ENCODE data around the gene MYO19.
A peak's percentile ranks its signal among the peaks of the same experiment; 100 is the strongest.
"Not testable (repeated sequence)": the region's sequence is repeated elsewhere in the genome, so short reads cannot be mapped to it uniquely, and the experiment has no call there.

MYO19 gene

GRCh38 chr17:36496018-36496789 lies 38.5 kb downstream of the MYO19 start:
- DNase-seq, result no peak

- DNase-seq, result no peak
Measured at GRCh38 chr17:36495076-36495578, 39.5 kb downstream of the MYO19 start.

DNA sequence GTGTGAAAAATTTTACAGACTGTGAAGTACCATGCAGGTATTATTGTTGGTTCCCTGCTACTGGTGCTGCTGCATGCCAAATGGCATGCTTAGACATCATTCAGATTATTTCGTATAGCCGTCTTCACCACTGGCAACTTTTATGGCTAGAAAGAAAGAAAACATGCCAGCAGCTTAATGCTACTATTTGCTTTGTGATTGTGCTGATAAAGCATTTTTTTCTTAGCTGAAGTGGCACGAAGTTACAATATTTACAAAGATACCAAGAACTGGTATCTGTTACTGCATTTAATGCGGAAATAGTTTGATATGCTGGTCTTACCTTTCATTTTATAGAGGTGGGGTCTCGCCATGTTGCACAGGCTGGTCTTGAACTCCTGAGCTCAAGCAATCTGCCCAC lies 40.0 kb downstream of the MYO19 start:
- no peak for DNase-seq

GRCh38 chr17:36493956-36494355 lies 40.7 kb downstream of the MYO19 start:
- DNase-seq, result no peak

DNA sequence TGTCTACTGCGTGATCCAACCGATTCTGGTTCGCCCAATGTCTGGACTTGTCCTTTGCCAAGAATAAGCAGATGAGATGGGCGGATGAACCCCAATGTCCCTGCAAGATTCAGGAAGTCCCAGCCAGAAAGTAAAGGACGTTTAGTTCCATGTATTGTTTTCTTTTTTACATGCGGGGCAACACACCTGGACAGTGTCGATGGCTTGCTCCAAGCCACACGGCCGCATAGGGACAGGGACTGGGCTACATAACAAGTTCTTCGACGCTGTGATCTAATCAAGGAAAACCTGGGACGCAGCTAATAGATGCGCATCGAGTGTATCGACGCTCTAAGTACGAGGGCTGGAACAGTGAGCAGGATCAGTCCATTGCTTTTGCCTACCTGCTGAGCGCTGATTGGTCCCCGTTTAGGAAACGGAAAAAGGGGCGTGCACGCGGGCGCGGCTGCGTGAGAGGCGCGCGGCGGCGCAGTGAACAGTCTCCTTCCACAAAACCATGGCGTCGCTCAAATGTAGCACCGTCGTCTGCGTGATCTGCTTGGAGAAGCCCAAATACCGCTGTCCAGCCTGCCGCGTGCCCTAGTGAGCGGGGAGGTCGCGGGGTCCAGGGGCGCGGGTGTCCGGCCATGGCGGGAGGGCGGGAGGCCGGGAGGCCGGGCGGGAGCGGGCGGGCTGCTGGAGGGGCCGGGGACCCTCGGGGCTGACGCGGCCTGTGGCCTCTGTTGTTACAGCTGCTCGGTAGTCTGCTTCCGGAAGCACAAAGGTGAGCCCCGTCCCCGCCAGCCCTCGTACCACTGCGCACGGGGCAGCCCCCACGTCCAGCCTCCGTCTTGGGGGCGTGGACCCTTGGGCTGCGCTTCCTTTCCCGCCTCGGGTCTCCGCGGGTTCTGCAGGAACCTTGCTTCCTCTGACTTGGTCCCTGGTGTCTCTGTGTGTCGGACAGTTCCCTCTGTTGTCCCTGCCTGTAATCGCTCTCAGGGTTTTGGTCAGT lies 48.2 kb downstream of the MYO19 start, which contains the start of gene ZNHIT3:
Gene ZNHIT3, plus strand, starts transcription at position 478 of the 991 bp plus-strand sequence. Its CDS starts 19 bp downstream, at position 497.
- peak; percentile 94 for DNase-seq

GRCh38 chr17:36485805-36486203 lies 48.9 kb downstream of the MYO19 start:
- no peak for DNase-seq

DNA sequence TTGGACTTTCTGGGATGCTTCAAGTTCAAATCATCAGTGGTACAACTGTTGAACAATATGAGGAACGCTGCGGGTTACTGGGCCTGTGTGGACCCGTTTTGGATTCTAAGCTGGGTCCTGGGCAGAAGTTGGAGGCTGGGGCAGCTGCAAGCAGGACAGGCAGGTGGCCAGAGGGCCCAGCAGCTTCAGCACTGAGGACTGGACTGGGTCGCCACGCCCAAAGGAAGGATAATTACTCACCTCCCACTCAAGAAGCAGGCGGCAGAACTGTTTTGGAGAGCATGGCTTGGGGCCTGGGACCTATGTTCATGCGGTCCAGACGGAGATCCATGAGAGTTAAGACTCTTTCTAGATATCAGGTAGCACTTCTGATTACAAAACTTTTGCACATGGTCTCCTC lies 49.6 kb downstream of the MYO19 start:
- DNase-seq, result no peak

DNA sequence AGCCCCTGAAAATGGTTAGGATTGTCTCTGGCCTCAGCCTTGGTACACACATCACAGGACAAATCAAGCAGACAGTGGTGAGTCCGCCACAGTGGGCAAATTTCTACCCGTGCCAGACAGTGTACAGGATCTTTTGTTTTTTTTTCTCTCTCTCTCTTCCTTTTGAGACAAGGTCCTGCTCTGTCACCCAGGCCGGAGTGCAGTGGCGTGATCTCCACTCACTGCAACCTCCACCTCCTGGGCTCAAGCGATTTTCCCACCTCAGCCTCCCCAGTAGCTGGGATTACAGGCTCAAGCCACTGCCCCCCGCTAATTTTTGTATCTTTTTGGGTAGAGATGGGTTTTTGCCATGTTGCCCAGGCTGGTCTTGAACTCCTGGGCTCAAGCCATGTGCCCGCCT lies 50.6 kb downstream of the MYO19 start:
- DNase-seq, result not testable (repeated sequence)

DNA sequence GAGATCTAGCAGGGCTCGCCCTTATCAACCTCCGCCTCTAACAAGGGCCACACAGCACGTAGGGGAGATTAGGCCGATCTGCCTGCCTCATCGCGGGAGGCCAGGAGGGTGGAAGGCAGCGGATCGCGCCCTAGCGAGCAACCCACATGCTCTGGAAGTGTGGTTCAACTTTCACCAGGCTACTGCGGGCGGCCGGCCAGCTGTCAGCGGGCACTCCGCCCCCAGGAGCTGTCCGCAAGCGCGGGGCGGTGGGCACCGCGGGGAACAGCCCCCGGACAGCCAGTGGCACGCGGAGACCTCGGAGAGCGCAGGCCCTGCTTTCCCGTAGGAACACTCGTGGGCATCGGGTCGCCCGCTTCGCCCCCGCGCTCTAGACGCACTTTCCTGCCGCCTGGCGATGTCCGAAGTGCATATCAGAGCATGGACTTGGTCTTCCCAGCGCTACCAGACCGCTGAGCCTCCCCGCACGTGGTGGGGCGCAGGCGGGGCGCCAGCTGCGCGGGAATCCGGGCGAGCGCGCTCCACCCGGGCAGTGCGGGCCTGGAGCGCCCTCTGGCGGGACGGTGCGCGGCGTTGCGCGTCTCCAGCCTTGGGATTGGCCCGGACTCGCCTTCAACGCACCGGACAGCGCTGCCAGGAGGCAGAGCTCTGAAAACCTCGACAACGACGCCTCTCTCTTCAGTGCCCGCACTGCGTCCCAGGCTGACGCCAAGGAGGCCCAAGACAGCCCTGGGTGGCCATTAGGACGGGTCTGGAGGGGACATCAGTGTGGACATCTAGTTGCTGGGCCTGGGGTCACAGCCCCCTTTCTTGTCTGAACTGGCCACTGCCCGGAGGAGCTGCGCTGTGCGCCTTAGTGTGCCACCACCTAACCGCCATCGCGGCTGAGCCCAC lies 51.8 kb downstream of the MYO19 start:
- DNase-seq, result peak; percentile 61

GRCh38 chr17:36481829-36482228 lies 52.8 kb downstream of the MYO19 start:
- no peak for DNase-seq

DNA sequence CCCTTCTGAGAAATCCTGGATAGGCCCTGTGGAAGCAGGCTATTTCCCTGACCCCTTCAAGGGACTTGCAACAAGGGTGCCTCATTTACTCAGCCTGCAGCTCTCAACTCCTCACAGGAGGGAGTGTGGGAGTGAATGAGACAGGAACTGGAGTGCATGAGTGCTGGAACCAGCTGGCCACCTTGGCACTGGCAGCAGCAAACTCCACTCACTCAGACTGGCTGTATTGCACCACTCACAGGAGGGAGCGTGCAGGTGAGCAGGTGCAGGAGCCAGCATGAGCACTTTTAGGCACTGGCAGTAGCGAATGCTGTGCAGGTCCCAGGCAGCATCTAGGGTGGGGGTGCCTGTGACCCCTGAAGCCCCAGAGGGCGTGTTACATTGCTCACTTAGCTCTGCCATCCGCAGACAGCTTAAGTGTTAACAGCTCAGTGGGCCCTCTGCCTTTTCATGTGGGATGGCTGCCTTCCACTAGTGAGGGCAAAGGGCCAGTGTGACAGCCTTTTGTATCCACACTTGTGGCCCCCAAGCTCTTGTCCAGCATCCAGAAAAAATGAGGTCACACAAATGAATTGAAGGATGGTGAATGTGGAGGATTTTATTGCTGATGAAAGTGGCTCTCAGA lies 59.2 kb downstream of the MYO19 start:
- no peak for DNase-seq

DNA sequence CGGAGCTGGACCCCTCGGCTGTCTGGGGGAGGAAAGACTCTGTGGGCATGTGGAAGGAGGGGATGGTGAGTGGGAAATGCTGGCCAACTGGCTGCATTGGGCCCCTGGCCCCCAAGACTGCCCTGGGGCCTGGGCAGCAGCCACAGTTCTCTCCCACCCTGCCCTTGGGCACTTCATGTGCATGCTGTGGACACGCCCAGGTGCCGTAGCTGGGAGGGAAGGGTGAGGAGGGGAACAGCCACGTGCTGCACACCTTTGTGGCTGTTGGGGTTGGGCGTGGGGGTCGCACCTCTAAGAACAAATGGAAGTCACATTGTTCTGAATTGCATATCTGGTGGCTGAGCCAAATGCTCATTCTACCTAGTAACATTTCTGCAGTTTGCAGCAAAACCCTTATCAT lies 60.1 kb downstream of the MYO19 start:
- DNase-seq, result no peak

- no peak for DNase-seq
Measured at GRCh38 chr17:36470499-36470898, 64.2 kb downstream of the MYO19 start.

- DNase-seq, result no peak
Measured at GRCh38 chr17:36469733-36470132, 64.9 kb downstream of the MYO19 start.

DNA sequence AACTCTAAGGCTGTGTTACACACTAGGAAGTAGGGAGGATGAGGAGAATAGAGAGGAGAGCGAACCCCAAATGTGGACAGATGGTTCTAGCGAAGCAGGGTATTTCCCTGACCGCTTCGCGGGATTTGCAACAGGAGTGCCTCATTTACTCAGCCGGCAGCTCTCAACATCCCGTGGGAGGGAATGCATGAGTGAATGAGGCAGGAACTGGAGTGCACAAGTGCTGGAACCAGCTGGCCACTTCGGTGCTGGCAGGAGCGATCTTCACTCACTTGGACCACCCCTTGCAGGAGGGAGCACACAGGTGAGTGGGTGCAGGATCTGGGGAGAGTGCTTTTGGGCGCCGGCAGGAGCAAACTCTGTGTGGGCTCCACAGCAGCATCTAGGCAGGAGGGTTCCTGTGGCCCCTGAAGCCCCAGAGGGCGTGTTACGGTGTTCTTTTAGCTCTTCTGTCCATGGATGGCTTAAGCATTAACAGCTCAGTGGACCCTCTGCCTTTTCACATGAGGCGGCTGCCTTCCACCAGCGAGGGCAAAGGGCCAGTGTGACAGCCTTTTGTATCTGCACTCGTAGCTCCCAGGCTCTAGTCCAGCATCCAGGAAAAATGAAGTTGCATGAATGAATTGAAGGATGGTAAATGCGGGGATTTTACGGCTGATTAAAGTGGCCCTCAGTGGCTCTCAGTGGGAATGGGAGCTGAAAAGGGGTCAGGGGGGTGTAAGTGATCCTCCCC lies 65.6 kb downstream of the MYO19 start:
- DNase-seq, result peak; percentile 14

DNA sequence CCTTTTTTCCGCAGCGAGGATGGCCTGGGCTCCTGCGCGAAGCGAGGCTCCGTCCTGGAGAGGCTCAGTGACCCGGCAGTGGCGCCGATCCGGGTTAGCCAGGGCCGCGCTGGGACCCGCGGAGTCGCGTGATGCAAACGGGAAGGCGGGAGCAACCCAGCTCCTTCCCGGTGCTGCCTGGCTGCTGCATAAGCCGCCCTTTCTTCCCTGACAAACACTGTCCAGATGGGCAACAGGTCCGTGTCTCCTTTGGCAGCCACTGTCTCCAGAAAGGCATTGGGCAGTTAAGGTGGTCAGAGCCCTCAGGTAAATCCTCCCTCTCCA lies 69.9 kb downstream of the MYO19 start:
- DNase-seq, result no peak

DNA sequence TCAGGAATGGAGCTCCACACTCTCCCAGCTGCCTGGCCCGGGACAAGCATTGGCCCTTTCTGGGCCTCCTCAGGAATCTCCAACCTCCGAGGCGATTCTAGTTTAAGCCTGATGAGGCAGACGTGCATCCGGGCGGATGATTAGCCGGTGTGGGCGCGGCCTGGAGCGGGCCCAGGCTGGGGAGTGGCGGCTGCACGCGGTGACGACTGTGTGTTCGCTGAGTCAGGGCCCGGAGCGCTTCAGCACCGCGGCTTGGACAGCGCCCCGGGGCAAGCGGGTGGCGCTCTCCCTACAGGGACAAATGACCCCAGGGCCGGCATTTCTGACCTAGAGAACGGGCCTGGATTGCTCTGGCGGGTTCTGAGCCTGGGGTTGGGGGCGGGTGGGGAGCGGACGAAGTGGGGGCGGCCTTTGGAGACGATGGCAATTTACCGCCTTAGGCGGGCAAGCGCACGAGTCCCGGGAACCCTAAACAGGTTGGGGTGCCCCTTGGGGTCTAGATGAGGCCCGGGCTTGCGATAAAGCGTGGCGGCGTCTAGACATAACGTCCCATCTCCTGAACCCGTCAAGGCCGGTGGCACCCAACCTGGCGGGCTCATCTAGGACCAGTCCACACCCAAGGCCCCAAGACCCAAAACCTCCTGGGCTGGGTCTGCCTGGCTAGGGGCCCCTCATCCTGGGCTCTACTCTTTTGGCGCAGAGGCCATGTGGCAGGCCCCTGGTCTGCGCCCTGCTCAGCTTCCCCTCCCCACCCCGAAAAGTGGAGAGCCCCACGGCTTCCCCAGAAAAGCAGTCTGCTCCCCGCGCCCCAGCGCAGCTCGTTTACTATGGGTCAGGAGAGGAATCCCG lies 70.5 kb downstream of the MYO19 start:
- no peak for DNase-seq

DNA sequence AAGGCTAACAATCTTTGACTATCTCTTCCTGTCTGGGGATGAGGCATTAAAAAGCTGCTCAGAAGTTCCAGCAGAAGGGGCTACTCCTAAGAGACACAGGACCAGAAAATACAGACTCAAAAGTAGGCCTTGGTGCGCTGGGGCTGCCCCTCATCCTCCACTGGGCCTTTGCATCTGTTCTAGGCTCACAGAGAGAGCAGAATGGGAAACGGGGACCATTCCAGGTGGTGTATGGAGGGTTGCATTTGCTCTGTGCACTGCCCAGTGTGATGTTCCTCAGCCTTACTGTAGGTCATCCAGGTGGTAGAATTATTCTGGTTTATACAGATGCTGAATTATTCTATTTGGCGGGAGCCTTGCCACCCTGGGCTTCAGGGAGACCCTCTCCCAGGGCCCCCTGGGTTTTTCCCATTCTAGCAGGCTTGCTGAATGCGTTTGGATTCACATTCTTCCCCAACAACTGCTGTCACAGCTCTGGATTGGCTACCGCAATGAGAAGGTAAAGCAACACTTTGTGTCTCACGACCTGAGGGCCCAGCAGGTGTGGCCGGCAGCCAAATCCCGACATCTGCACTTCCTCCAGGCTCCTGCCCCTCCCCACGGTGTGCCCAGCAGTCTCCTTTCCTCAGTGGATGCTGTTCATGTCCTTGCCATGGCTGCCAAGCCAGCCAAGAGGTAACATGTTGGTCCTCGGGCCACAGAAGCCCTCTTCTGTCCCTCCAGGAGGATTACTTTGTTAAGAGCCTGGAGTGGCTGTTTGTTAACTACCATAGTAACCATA lies 73.1 kb downstream of the MYO19 start:
- no peak for DNase-seq

- DNase-seq, result no peak
Measured at GRCh38 chr17:36460265-36460937, 74.3 kb downstream of the MYO19 start.

All from DMS153 (cell line).